ENCODE data around the gene PAPPA2. TPM values are rescaled to one million over a fixed set of nuclear protein-coding genes. Genes with fewer than 3 reads are reported as not detected.

Gene PAPPA2
- total RNA-seq, 4 donors from 2014 or later = 0.07 to 0.97 (median 0.14) TPM

GRCh38 chr1:176768532-176768931, 305.6 kb downstream of the PAPPA2 start:
- DNase-seq (ENCODE audit: low spot score in 2 of 2) = no peak
- intact Hi-C loops (cut with DNase I; ENCODE audit: low total_unique reads) = no loop called here
- TF ChIP-seq POLR2A (IDR thresholded peaks at IDR 0.05) = no peak
- TF ChIP-seq CTCF (IDR thresholded peaks at IDR 0.05) = no peak
- no peak overlapping the region for H3K4me3 ChIP-seq (ENCODE audit: low read depth, poor library complexity, severe bottlenecking)
- 78 to 90% methylated on average over 4 of the region's 4 CpGs for WGBS, 2 donors

- DNase-seq (ENCODE audit: low spot score in 2 of 2) = no peak
- intact Hi-C loops (cut with DNase I; ENCODE audit: low total_unique reads) = no loop called here
- H3K4me3 ChIP-seq (ENCODE audit: low read depth, poor library complexity, severe bottlenecking) = no peak overlapping the region
- 86 to 91% methylated on average over 2 of the region's 2 CpGs for WGBS, 2 donors
- no peak for TF ChIP-seq POLR2A (IDR thresholded peaks at IDR 0.05)
- TF ChIP-seq CTCF (IDR thresholded peaks at IDR 0.05) = no peak
These were observed 307.1 kb downstream of the PAPPA2 start for GRCh38 chr1:176770066-176770465.

GRCh38 chr1:176773038-176773437, 310.1 kb downstream of the PAPPA2 start:
- intact Hi-C loops (cut with DNase I; ENCODE audit: low total_unique reads) = no loop called here

GRCh38 chr1:176774224-176774623, 311.2 kb downstream of the PAPPA2 start:
- H3K4me3 ChIP-seq (ENCODE audit: low read depth, poor library complexity, severe bottlenecking) = no peak overlapping the region
- WGBS, 2 donors = 77 to 79% methylated on average over 4 of the region's 4 CpGs
- intact Hi-C loops (cut with DNase I; ENCODE audit: low total_unique reads) = no loop called here
- TF ChIP-seq POLR2A (IDR thresholded peaks at IDR 0.05) = no peak
- no peak for DNase-seq (ENCODE audit: low spot score in 2 of 2)

More at GRCh38 chr1:176773038-176773437, 310.1 kb downstream of the PAPPA2 start:
- H3K4me3 ChIP-seq (ENCODE audit: low read depth, poor library complexity, severe bottlenecking) = no peak overlapping the region
- TF ChIP-seq CTCF (IDR thresholded peaks at IDR 0.05) (no peak), POLR2A (IDR thresholded peaks at IDR 0.05) (no peak)
- no peak for DNase-seq (ENCODE audit: low spot score in 2 of 2)
- 46 to 57% methylated on average over 4 of the region's 4 CpGs for WGBS, 2 donors

- TF ChIP-seq CTCF (IDR thresholded peaks at IDR 0.05) (no peak), POLR2A (IDR thresholded peaks at IDR 0.05) (no peak)
- no peak for DNase-seq (ENCODE audit: low spot score in 2 of 2)
- WGBS, 2 donors = 67 to 72% methylated on average over 3 of the region's 3 CpGs
- intact Hi-C loops (cut with DNase I; ENCODE audit: low total_unique reads) = no loop called here
- H3K4me3 ChIP-seq (ENCODE audit: low read depth, poor library complexity, severe bottlenecking) = no peak overlapping the region
These were observed 312.4 kb downstream of the PAPPA2 start for GRCh38 chr1:176775378-176775777.

- 70 to 71% methylated on average over 3 of the region's 3 CpGs for WGBS, 2 donors
- no peak overlapping the region for H3K4me3 ChIP-seq (ENCODE audit: low read depth, poor library complexity, severe bottlenecking)
- no peak for DNase-seq (ENCODE audit: low spot score in 2 of 2)
- TF ChIP-seq CTCF (IDR thresholded peaks at IDR 0.05) = no peak
- no peak for TF ChIP-seq POLR2A (IDR thresholded peaks at IDR 0.05)
- intact Hi-C loops (cut with DNase I; ENCODE audit: low total_unique reads) = no loop called here
These were observed 313.0 kb downstream of the PAPPA2 start for GRCh38 chr1:176775996-176776395.

Data from lower leg skin (tissue), 4 donors.